ENCODE results near the gene VSTM2L. TPM values are rescaled to one million over a fixed set of nuclear protein-coding genes. Genes with fewer than 3 reads are reported as not detected.

The VSTM2L gene
- total and polyA plus RNA-seq, 2 of the 13 experiments (the other 11 are each of a cell fraction or from before 2014, with no cell fraction given): not detected

- TF ChIP-seq ARID5B (CRISPR knock-in tag; IDR thresholded peaks at IDR 0.05) (no peak; the same call in 1 of the 2 replicates), ASH2L (IDR thresholded peaks at IDR 0.05; ENCODE audit: insufficient read length, low read depth, low read length) (peak; percentile 14), SP2 (CRISPR knock-in tag; IDR thresholded peaks at IDR 0.05) (peak; percentile 31; the same call in 1 of the 2 replicates), CBX2 (IDR thresholded peaks at IDR 0.05; ENCODE audit: low read depth, low read length) (no peak), CBX2 (CRISPR knock-in tag; IDR thresholded peaks at IDR 0.05; ENCODE audit: low read depth) (no peak), IRF9 (CRISPR knock-in tag; IDR thresholded peaks at IDR 0.05; ENCODE audit: borderline replicate concordance) (0 out of 2 replicates have a peak, but pooled peaks have one; percentile 10), ZNF362 (CRISPR knock-in tag; IDR thresholded peaks at IDR 0.05; ENCODE audit: borderline replicate concordance) (peak; percentile 80), ZNF83 (CRISPR knock-in tag; IDR thresholded peaks at IDR 0.05; ENCODE audit: borderline replicate concordance) (peak; percentile 33; the same call in 1 of the 2 replicates), BORCS8-MEF2B (CRISPR knock-in tag; IDR thresholded peaks at IDR 0.05) (peak; percentile 64), ISL2 (CRISPR knock-in tag; IDR thresholded peaks at IDR 0.05) (peak; percentile 20; the same call in 1 of the 2 replicates), UBTF (CRISPR knock-in tag; IDR thresholded peaks at IDR 0.05) (peak; percentile 64), ATF1 (CRISPR knock-in tag; IDR thresholded peaks at IDR 0.05) (no peak), SNAPC2 (CRISPR knock-in tag; IDR thresholded peaks at IDR 0.05) (0 out of 2 replicates have a peak, but pooled peaks have one; percentile 56), ZNF672 (CRISPR knock-in tag; IDR thresholded peaks at IDR 0.05) (no peak), HINFP (CRISPR knock-in tag; IDR thresholded peaks at IDR 0.05; ENCODE audit: low read depth) (0 out of 2 replicates have a peak, but pooled peaks have one; percentile 25), ZNF629 (CRISPR knock-in tag; conservative IDR thresholded peaks at IDR 0.05) (peak; percentile 100), ZFP36 (IDR thresholded peaks at IDR 0.05; ENCODE audit: borderline replicate concordance, low read depth, low read length, partially characterized antibody) (no peak), ZNF619 (CRISPR knock-in tag; IDR thresholded peaks at IDR 0.05) (0 out of 2 replicates have a peak, but pooled peaks have one; percentile 81), RBAK (CRISPR knock-in tag; IDR thresholded peaks at IDR 0.05) (0 out of 2 replicates have a peak, but pooled peaks have one; percentile 40)
These were observed 11.9 kb downstream of the VSTM2L start (continued) for GRCh38 chr20:37914672-37915433.

Data from HepG2 (cell line).